Measurements from ENCODE around the gene PPP6R3. TPM values are rescaled to one million over a fixed set of nuclear protein-coding genes. Genes with fewer than 3 reads are reported as not detected.

The PPP6R3 gene
- total RNA-seq (2022) = 116 and 122 TPM in 2 replicates
- percentile 96 among the genes with signal in this experiment for Bru-seq, nascent RNA
- BruChase-seq, experiment 1, labeled RNA remaining after a 6-hour chase = percentile 93 among the genes with signal in this experiment
- BruChase-seq, experiment 2, labeled RNA remaining after a 2-hour chase = percentile 94 among the genes with signal in this experiment
- long read RNA-seq, full-length matches to known transcripts = 15 of 55 reads
- long read RNA-seq, partial matches to known transcripts = 14 of 55 reads
- long read RNA-seq, other reads (novel, unspliced or antisense) = 26 of 55 reads

- Mint-ChIP-seq H3K9me3 (ENCODE audit: low read depth, unreplicated experiment) (no peaks in the 10 kb centered on the region), H3K27ac (ENCODE audit: unreplicated experiment) (peak within 1 kb of the TSS; percentile 94), H3K4me3 (ENCODE audit: low read depth, unreplicated experiment) (peak within 1 kb of the TSS; percentile 90), H3K4me1 (ENCODE audit: low read depth, unreplicated experiment) (peaks cover 23% of the 10 kb centered on the region), H3K27me3 (ENCODE audit: unreplicated experiment) (no peaks in the 10 kb centered on the region), H3K36me3 (ENCODE audit: insufficient read depth, unreplicated experiment) (peaks cover 37% of the 10 kb centered on the region)
- intact Hi-C loops (cut with micrococcal nuclease; ENCODE audit: unreplicated experiment) = no loop called here
- TF ChIP-seq, protein P1, sequence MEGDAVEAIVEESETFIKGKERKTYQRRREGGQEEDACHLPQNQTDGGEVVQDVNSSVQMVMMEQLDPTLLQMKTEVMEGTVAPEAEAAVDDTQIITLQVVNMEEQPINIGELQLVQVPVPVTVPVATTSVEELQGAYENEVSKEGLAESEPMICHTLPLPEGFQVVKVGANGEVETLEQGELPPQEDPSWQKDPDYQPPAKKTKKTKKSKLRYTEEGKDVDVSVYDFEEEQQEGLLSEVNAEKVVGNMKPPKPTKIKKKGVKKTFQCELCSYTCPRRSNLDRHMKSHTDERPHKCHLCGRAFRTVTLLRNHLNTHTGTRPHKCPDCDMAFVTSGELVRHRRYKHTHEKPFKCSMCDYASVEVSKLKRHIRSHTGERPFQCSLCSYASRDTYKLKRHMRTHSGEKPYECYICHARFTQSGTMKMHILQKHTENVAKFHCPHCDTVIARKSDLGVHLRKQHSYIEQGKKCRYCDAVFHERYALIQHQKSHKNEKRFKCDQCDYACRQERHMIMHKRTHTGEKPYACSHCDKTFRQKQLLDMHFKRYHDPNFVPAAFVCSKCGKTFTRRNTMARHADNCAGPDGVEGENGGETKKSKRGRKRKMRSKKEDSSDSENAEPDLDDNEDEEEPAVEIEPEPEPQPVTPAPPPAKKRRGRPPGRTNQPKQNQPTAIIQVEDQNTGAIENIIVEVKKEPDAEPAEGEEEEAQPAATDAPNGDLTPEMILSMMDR (IDR thresholded peaks at IDR 0.05; ENCODE audit: unreplicated experiment) = no peak
- peak; percentile 28 for DNase-seq
- no TSS peak for BruUV-seq (replicated peaks)
- CTCF ChIA-PET = interaction anchor here (0.8 to 1.4 kb wide), 2 partner anchors 12 to 16 kb away, joined by 3 to 4 read pairs; no protein-coding TSS in a partner anchor
These were observed at the start of gene PPP6R3 for GRCh38 chr11:68460741-68461574. PPP6R3 (plus strand) TSS chr11:68460752; CDS start chr11:68537665, 76,913 bp downstream.

DNA sequence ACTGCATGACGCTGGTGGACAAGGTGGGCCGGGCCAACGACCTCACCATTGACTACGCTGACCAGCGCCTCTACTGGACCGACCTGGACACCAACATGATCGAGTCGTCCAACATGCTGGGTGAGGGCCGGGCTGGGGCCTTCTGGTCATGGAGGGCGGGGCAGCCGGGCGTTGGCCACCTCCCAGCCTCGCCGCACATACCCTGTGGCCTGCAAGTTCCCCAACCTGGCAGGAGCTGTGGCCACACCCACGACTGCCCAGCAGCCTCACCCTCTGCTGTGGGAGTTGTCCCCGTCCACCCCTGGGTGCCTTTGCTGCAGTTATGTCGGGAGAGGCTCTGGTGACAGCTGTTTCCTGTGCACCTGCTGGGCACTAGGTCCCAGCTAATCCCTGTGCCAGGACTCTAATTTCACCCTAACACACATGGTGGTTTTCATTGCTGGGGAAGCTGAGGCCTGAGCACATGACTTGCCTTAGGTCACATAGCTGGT, 49.0 kb upstream of the PPP6R3 start:
- intact Hi-C loops (cut with micrococcal nuclease; ENCODE audit: unreplicated experiment) = no loop called here
- Mint-ChIP-seq H3K27me3 (ENCODE audit: unreplicated experiment) (no peaks in the 10 kb centered on the region), H3K27ac (ENCODE audit: unreplicated experiment) (no peak overlapping the region), H3K9me3 (ENCODE audit: low read depth, unreplicated experiment) (no peaks in the 10 kb centered on the region), H3K4me3 (ENCODE audit: low read depth, unreplicated experiment) (no peak overlapping the region), H3K4me1 (ENCODE audit: low read depth, unreplicated experiment) (no peaks in the 10 kb centered on the region), H3K36me3 (ENCODE audit: insufficient read depth, unreplicated experiment) (peaks cover 44% of the 10 kb centered on the region)
- DNase-seq = no peak
- TF ChIP-seq, protein P1 (IDR thresholded peaks at IDR 0.05; ENCODE audit: unreplicated experiment) = no peak
- no TSS peak for BruUV-seq (replicated peaks)
- CTCF ChIA-PET = no interaction called here

DNA sequence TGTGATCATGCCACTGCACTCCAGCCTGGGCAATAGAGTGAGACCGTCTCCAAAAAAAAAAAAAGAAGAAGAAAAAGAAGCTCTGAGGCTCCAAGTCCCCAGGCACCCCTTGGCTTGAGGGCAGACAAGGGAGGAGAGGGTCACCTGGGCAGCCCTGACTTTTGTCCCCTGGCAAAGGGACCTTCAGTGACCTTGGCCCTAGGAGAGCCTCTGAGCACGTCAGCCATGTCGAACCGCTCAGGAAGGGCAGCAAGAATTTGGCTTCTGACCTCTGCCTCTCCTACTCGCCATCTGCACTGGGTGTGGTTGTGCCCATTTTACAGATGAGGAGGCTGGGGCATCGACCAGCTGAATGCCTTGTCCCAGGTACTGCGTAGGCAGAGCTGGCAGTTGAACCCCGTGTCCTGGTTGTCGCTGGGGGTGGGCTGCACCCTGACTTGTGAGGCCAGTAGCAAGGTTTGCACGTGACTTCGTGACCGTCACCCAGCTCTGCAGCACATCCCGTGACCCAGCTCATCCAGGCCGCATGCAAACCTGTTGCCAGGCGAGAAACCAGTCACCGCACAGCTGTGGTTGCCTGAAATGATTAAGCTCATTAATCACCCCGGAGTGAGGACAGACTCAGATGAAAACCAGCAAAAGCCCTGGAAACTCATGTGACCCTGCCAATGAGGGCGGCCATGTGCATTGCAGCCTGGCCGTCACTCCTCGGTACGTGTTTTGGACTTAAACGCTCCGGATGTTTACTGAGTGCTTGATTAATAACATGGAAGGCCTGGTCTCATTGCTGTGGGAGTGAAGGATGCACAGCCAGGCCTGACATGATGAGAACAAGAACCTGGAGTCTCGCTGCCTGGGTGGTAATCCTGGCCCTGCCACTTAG, 47.7 kb upstream of the PPP6R3 start:
- BruUV-seq (replicated peaks) = no TSS peak
- DNase-seq = no peak
- CTCF ChIA-PET = no interaction called here
- intact Hi-C loops (cut with micrococcal nuclease; ENCODE audit: unreplicated experiment) = no loop called here
- Mint-ChIP-seq H3K9me3 (ENCODE audit: low read depth, unreplicated experiment) (no peaks in the 10 kb centered on the region), H3K27me3 (ENCODE audit: unreplicated experiment) (no peaks in the 10 kb centered on the region), H3K27ac (ENCODE audit: unreplicated experiment) (no peak overlapping the region), H3K36me3 (ENCODE audit: insufficient read depth, unreplicated experiment) (peaks cover 39% of the 10 kb centered on the region), H3K4me1 (ENCODE audit: low read depth, unreplicated experiment) (no peaks in the 10 kb centered on the region), H3K4me3 (ENCODE audit: low read depth, unreplicated experiment) (no peak overlapping the region)
- TF ChIP-seq, protein P1 (IDR thresholded peaks at IDR 0.05; ENCODE audit: unreplicated experiment) = no peak

GRCh38 chr11:68413591-68413999, 47.0 kb upstream of the PPP6R3 start:
- no TSS peak for BruUV-seq (replicated peaks)
- peaks cover 32% of the 10 kb centered on the region for H3K36me3 Mint-ChIP-seq (ENCODE audit: insufficient read depth, unreplicated experiment)

More at GRCh38 chr11:68413591-68413999, 47.0 kb upstream of the PPP6R3 start:
- H3K4me3 Mint-ChIP-seq (ENCODE audit: low read depth, unreplicated experiment) = no peak overlapping the region
- no peak for DNase-seq
- no peaks in the 10 kb centered on the region for H3K27me3 Mint-ChIP-seq (ENCODE audit: unreplicated experiment)
- TF ChIP-seq, protein P1 (IDR thresholded peaks at IDR 0.05; ENCODE audit: unreplicated experiment) = no peak
- no peak overlapping the region for H3K27ac Mint-ChIP-seq (ENCODE audit: unreplicated experiment)
- intact Hi-C loops (cut with micrococcal nuclease; ENCODE audit: unreplicated experiment) = no loop called here
- no peaks in the 10 kb centered on the region for H3K4me1 Mint-ChIP-seq (ENCODE audit: low read depth, unreplicated experiment)
- no peaks in the 10 kb centered on the region for H3K9me3 Mint-ChIP-seq (ENCODE audit: low read depth, unreplicated experiment)
- CTCF ChIA-PET = no interaction called here
